C4-2B (cell line): ENCODE measurements around the gene SNAP47.

ENCODE experiments used
- CTCF ChIP-seq: fragments of 450-650 bp; conservative IDR thresholded peaks from 2 replicates; pipeline ENCODE4 v1.5.1; 2017; ENCODE audit warnings: mild to moderate bottlenecking
- ZFX ChIP-seq: fragments of 450-650 bp; IDR thresholded peaks from 2 replicates; pipeline ENCODE4 v1.6.1; 2017

- no peak for TF ChIP-seq CTCF
- no peak for TF ChIP-seq ZFX
These were observed 33.4 kb downstream of the SNAP47 start for GRCh38 chr1:227768640-227769039.
